GM20431 (cell line): ENCODE measurements around the gene HGFAC.
"Not testable (repeated sequence)": the region's sequence is repeated elsewhere in the genome, so short reads cannot be mapped to it uniquely, and the experiment has no call there.

Experiments used
- in situ Hi-C: fragments of 300-500 bp; cut with MseI, MboI; formaldehyde crosslinking; loops from one replicate; pipeline ENCODE4 v1.15.0; 2020; ENCODE audit warnings: low sequenced_read_pairs; ENCODE audit not compliant: unreplicated experiment

HGFAC gene

DNA sequence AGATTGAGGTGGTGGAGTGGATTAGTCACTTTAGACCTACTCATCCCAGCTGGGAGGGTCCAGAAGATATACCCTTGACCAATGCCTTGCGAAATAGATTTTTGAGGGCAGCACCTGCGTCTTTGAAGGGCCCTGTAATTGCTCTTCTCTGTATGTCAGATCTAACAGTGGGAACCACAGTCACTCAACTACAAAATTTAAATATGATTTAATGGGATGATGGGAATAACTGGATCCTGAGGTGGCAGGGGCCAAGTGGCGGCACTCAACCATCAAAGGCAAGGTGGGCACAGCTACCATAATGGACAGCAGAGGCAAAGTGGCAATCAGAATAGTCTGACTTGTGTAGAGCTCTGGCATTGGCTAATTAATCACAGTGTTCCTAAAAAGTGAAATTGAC is 13.8 kb downstream of the HGFAC start:
- in situ Hi-C loops: not testable (repeated sequence)

DNA sequence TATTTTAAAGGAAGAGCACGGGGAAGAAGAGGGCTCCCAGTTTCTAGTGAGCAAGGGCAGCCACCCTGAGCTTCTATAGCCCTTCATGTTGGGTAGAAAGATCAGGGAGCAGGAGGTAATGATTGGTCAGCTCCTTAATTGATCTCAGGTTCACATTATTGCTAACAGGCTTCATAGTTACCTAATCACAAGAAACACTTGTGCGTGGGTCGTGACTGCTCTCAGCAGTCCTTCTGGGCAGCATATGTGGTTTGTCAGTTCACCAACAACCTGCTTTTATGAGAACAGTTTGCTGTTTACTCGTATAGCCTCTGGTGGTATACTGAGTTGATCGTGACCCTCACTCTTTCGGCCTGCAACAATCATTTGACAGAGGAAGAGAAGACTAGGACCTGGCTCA is 16.6 kb downstream of the HGFAC start:
- in situ Hi-C loops: no loop called here

DNA sequence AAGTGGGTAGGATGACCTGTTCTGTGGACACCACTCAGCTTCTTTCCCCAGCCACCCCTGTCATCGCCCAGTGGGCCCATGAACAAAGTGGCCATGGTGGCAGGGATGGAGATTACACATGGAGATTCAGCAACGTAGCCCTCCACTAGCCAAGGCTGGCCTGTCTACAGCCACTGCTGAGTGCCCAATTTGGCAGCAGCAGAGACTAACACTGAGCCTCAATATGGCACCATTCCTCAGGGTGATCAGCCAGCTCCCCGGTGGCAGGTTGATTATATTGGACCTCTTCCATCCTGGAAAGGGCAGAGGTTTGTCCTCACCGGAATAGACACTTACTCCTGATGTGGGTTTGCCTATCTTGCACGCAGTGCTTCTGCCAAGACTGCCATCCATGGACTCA is 17.4 kb downstream of the HGFAC start:
- in situ Hi-C loops: not testable (repeated sequence)

DNA sequence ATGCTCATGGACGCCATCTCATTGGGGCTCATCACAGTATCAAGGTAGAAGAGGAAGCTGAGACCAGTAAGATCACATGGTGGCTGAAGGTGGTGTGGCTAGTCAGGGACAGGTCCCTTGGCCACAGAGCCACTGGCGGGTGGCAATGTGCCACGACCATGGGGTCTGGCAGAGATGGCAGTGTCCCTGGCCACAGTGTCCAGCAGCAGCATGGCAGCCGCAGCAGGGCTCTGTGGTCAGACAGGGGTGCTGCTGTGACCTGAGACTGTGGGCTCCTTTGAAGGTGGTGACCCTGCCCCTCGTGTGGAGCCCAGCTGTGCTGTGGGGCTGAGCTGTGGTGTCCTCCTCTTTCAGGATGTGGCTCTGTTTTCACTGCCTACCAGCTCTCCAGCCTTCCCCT is 19.2 kb downstream of the HGFAC start:
- in situ Hi-C loops: no loop called here

- in situ Hi-C loops: no loop called here
Measured at GRCh38 chr4:3461515-3462291, 19.9 kb downstream of the HGFAC start.

DNA sequence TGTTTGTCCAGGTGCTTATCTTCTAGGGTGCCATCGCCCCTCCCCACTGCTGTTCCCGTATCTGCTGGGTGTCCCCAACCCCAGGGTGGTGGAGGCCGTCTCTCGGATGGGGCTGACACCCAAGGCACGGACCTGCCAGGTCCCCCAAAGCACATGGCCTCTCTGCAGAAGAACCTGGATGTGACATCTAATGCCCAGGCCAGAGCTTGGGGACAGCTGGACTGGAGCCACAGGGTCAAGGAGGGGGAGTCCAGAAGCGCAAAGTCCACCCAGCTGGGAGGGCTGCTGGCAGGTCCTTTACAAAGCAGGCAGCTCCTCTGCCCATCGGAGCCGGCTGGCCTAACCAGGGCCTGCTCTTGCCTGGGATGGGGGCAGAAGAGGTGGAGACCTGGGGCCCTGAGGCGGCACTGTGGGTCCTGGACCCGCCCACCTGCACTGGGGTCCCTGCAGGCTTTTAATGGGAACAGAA is 20.6 kb downstream of the HGFAC start:
- in situ Hi-C loops: no loop called here

DNA sequence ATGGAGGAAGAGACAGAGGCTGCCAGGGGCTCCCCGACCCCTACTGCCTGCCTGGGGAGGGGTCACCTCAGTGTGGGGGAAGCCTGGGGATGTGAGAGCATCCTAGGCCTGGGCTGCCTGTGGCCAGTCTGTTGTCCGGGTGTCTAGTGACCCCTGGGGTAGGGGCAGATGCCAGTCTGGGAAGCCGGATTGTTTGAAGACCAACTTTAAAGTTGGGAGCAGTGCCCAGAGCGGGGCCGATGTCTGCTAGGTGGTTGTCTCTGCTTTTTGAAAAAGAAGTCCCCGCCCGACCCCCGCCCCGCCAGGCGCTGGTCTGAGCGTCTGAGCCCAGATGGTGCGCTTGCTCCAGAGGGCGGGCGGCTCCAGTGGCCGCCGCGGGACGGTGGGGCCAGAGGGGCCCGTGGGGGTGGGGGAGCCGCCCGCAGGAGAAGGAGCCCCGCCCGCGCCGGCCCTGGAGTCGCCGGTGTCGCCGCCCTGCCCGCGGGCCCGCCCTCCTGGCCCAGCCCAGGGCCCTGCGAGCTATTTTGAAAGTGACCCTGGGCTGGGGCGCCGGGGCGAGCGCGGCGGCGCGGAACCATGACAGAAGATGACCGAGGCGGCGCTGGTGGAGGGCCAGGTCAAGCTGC is 21.1 kb downstream of the HGFAC start, which contains the start of gene DOK7:
DOK7 (plus strand) TSS at position 517 of the 626 bp plus-strand sequence; CDS start at position 587, 70 bp downstream.
- in situ Hi-C loops: no loop called here

DNA sequence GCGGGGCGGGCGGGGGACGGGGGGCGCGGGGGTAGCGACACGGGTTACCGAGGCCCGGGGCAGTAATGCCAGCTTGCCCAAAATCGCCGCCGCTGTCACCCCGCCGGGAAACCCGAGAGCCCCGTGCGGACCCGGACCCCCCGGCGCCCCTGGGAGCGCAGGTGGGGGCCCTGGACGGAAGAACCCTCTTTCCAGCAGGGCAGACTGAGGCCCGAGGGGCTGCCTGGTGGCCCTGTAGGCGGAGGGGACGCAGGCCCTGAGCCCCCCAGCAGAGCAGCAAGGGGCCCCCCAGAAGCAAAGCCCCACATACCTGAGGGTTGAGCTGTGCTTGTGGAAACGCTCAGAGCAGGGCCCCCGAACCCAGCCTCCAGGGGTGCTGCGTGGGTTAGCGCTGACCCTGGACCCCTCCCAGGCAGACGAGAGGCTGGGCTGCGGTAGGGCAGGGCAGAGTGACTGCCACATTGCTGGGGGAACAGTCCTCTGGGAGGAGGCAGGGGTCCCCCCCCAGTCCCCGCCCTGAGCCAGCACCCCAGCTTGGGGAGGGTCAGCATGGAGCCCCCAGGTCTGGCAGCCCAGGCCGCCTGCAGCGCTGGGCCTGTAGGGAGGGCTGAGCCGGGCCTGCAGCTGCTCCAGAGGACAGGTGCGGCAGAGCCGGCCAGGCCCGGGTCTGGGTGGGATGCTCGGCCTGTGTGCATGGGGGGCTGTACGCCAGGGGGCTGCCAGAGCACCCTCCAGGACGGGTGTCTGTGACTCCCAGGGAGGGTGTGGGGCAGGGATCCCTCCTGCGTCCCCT is 22.0 kb downstream of the HGFAC start:
- in situ Hi-C loops: no loop called here

GRCh38 chr4:3464349-3464905 is 22.7 kb downstream of the HGFAC start:
- in situ Hi-C loops: no loop called here

DNA sequence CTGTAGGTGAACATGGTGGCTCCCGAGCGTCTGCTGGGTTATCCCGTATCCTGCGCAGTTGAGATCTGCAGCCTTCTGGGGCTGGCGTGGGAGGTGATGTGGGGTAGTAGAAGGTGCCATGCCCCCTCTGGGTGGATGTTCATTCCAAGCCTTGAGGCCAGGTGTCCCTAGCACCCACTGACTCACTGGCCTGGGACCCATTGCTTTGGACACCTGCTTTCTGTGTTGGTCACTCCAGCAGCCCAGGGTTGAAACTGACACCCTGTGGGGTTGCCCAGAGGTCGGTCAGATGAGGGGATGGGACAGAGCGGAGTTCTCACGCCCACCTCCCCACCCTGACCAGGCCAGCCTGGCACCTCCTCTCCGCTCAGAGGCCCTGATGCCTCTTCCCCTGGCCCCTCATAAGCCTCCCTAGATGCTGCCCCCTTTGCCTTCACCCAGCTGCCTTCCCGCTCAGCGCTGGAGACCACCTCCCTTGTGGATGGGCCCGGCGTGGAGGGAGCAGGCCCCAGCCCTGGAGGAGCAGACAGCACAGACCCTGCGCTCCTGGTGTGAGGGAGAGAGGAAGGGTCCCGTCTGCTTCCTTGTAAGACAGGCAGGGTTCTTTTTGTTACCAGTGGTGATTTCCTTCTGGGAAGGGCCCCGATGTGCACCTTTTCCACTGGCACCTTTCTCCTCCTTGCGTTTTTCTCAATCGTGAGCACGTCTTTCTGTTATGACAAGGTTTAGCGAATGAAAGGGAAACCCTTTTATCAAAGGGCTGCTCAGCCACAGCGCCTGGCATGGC is 23.3 kb downstream of the HGFAC start:
- in situ Hi-C loops: no loop called here

DNA sequence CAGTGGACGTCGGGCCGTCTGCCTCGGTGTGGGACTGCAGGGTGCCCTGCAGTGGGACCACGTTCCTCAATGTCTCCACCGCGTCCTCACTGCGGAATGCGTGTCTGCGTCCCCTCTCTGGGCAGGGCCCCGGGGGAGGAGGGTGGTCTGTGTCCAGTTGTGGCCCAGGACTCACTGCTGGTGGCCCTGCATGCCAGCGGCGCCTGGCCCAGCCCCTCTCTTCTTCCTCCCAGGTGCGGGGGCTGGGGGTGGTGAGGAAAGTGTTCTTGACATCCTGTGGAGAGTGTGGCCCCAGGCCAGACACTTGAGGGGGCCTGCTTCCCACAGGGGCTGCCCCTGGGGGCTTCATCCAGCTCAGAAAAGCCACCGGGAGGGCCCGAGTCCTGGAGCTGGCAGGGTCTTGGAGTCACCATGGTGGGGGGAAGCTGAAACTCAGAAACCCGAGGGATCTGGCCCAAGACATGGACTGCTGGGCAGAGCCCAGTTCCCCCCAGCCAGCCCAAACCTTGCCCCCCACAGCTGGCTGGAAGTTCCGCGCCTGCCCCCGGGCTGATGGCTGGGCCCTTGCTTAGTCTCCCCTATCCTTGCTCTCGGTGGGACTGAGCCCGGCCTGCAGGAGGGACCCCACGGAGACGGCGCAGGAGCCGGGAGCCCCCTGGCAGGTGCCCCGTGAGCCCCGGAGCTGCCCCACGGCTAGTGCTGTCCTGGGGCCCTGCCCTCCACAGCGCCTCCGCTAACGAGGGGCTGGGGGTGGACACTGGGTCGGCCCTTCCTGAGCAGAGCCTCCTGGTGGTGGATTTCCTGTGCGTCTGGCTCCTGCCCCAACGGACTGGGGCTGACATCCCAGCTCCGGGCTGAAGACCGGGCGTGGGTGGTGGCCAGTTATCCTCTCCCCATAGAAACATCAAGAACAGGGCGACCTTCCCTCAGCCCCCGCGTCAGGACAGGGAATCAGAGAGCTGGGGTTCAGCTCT is 24.2 kb downstream of the HGFAC start:
- in situ Hi-C loops: no loop called here

- in situ Hi-C loops: no loop called here
Measured at GRCh38 chr4:3466691-3467600, 25.2 kb downstream of the HGFAC start.

GRCh38 chr4:3467601-3468031 is 25.8 kb downstream of the HGFAC start:
- in situ Hi-C loops: no loop called here

DNA sequence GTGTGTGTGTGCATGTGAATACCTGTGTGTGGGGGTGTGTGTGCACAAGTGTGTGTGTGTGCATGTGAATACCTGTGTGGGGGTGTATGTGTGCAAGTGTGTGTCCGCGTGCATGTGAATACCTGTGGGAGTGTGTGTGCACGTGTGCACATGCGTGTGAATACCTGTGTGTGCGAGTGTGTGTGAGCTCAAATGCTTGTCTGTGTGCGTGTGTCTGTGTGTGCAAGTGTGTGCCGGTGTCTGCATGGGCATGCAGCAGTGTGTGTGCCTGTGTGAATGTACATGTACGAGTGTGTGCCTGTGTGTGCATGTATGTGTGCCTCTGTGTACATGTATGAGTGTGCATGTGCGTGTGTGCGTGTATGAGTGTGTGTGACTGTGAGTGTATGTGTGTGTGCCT is 26.4 kb downstream of the HGFAC start:
- in situ Hi-C loops: no loop called here

GRCh38 chr4:3468804-3469203 is 27.0 kb downstream of the HGFAC start:
- in situ Hi-C loops: no loop called here

DNA sequence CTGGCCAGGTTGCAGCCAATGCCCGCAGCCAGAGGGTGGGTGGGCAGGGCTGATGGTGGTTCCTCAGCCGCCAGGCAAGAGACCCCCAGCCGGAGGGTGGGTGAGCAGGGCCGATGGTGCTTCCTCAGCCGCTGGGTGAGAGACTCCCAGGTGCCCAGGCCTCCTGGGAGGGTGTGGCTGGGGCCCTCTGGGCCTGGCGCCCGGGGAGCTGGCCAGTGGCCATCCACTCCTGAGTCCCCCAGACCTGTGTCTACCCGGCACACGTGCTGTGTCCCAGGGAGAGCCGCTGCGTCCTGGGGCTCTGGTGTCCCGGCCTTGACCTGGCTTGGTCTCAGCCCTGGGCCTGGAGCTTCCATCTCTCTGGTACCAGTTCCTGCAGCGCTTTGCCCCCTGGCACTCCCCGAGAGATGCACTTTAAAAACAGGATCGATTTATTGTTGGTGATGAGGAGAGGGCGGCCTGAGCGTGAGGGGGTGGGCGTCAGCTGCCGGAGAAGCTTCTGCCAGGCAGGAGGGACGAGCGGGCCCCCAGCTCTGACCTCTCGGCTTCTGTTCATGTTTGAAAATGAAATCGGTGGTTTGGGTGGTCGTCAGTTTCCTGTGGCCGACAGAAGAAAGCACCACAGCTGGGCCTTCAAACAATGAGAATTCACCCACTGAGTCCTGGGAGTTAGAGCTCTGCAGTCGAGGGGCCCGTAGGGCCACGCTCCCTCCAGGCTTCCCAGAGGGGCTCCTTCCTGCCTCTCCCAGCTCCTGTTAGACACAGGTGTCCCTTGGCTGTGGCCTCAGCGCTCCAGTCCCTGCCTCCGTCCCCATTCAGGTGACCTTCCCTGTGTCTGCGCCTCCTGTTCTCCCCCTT is 27.8 kb downstream of the HGFAC start:
- in situ Hi-C loops: no loop called here
